ENCODE results near the gene ENC1. TPM values are rescaled to one million over a fixed set of nuclear protein-coding genes. Genes with fewer than 3 reads are reported as not detected.

The ENC1 gene
- total and polyA plus RNA-seq, 2 of the 8 experiments (the other 6 are each of a cell fraction or from before 2014, with no cell fraction given), result 5.5 to 13.2 TPM

- TF ChIP-seq, protein P1, sequence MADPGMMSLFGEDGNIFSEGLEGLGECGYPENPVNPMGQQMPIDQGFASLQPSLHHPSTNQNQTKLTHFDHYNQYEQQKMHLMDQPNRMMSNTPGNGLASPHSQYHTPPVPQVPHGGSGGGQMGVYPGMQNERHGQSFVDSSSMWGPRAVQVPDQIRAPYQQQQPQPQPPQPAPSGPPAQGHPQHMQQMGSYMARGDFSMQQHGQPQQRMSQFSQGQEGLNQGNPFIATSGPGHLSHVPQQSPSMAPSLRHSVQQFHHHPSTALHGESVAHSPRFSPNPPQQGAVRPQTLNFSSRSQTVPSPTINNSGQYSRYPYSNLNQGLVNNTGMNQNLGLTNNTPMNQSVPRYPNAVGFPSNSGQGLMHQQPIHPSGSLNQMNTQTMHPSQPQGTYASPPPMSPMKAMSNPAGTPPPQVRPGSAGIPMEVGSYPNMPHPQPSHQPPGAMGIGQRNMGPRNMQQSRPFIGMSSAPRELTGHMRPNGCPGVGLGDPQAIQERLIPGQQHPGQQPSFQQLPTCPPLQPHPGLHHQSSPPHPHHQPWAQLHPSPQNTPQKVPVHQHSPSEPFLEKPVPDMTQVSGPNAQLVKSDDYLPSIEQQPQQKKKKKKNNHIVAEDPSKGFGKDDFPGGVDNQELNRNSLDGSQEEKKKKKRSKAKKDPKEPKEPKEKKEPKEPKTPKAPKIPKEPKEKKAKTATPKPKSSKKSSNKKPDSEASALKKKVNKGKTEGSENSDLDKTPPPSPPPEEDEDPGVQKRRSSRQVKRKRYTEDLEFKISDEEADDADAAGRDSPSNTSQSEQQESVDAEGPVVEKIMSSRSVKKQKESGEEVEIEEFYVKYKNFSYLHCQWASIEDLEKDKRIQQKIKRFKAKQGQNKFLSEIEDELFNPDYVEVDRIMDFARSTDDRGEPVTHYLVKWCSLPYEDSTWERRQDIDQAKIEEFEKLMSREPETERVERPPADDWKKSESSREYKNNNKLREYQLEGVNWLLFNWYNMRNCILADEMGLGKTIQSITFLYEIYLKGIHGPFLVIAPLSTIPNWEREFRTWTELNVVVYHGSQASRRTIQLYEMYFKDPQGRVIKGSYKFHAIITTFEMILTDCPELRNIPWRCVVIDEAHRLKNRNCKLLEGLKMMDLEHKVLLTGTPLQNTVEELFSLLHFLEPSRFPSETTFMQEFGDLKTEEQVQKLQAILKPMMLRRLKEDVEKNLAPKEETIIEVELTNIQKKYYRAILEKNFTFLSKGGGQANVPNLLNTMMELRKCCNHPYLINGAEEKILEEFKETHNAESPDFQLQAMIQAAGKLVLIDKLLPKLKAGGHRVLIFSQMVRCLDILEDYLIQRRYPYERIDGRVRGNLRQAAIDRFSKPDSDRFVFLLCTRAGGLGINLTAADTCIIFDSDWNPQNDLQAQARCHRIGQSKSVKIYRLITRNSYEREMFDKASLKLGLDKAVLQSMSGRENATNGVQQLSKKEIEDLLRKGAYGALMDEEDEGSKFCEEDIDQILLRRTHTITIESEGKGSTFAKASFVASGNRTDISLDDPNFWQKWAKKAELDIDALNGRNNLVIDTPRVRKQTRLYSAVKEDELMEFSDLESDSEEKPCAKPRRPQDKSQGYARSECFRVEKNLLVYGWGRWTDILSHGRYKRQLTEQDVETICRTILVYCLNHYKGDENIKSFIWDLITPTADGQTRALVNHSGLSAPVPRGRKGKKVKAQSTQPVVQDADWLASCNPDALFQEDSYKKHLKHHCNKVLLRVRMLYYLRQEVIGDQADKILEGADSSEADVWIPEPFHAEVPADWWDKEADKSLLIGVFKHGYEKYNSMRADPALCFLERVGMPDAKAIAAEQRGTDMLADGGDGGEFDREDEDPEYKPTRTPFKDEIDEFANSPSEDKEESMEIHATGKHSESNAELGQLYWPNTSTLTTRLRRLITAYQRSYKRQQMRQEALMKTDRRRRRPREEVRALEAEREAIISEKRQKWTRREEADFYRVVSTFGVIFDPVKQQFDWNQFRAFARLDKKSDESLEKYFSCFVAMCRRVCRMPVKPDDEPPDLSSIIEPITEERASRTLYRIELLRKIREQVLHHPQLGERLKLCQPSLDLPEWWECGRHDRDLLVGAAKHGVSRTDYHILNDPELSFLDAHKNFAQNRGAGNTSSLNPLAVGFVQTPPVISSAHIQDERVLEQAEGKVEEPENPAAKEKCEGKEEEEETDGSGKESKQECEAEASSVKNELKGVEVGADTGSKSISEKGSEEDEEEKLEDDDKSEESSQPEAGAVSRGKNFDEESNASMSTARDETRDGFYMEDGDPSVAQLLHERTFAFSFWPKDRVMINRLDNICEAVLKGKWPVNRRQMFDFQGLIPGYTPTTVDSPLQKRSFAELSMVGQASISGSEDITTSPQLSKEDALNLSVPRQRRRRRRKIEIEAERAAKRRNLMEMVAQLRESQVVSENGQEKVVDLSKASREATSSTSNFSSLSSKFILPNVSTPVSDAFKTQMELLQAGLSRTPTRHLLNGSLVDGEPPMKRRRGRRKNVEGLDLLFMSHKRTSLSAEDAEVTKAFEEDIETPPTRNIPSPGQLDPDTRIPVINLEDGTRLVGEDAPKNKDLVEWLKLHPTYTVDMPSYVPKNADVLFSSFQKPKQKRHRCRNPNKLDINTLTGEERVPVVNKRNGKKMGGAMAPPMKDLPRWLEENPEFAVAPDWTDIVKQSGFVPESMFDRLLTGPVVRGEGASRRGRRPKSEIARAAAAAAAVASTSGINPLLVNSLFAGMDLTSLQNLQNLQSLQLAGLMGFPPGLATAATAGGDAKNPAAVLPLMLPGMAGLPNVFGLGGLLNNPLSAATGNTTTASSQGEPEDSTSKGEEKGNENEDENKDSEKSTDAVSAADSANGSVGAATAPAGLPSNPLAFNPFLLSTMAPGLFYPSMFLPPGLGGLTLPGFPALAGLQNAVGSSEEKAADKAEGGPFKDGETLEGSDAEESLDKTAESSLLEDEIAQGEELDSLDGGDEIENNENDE (IDR thresholded peaks at IDR 0.05; ENCODE audit: insufficient replicate concordance, low read length), result no peak
- TF ChIP-seq NRF1 (IDR thresholded peaks at IDR 0.05; ENCODE audit: low read depth, low read length), result no peak
- TF ChIP-seq FOSL1 (IDR thresholded peaks at IDR 0.05; ENCODE audit: insufficient read depth, low read depth, low read length), result no peak
- no peak for TF ChIP-seq SRF (IDR thresholded peaks at IDR 0.05; ENCODE audit: low read depth, low read length)
- no peak for TF ChIP-seq CBX5 (IDR thresholded peaks at IDR 0.05; ENCODE audit: low read depth, low read length)
- TF ChIP-seq BRCA1 (IDR thresholded peaks at IDR 0.05; ENCODE audit: low read depth, low read length), result no peak
These were observed 46.1 kb downstream of the ENC1 start (continued) for GRCh38 chr5:74594137-74595040.
